HepG2 (cell line): Measurements from ENCODE around the gene MTHFD1L. TPM values are rescaled to one million over a fixed set of nuclear protein-coding genes. Genes with fewer than 3 reads are reported as not detected.
A peak's percentile ranks its signal among the peaks of the same experiment; 100 is the strongest.

Source experiments
- AKAP8 ChIP-seq: sonication (generic); formaldehyde crosslinking; IDR thresholded peaks from 2 replicates; pipeline ENCODE4 v1.5.1; 2020; ENCODE audit warnings: mild to moderate bottlenecking, missing genetic modification reagents
- ATF7 ChIP-seq, 2 experiments: fragments of 450-650 bp in 1 of 2; sonication (generic) in 1 of 2; formaldehyde crosslinking in 1 of 2; IDR thresholded peaks; 2 replicates each; pipeline versions ENCODE4 v1.4.0 to v1.6.1; 2016 to 2020; ENCODE audit warnings: antibody characterized with exemption in 1 of 2, mild to moderate bottlenecking in 1 of 2, missing genetic modification reagents in 1 of 2
- DMAP1 ChIP-seq: IDR thresholded peaks from 2 replicates; pipeline ENCODE4 v1.6.1; 2016
- HMG20A ChIP-seq: IDR thresholded peaks from 2 replicates; pipeline ENCODE4 v1.6.1; 2016; ENCODE audit warnings: borderline replicate concordance
- HNRNPLL ChIP-seq: fragments of 200-400 bp; formaldehyde crosslinking; IDR thresholded peaks from 2 replicates; pipeline ENCODE4 v1.6.1; 2017; ENCODE audit warnings: mild to moderate bottlenecking, low read depth, low read length; ENCODE audit not compliant: poor library complexity, severe bottlenecking
- HOXA3 ChIP-seq: sonication (generic); formaldehyde crosslinking; IDR thresholded peaks from 2 replicates; pipeline ENCODE4 v1.5.0; 2020; ENCODE audit warnings: missing genetic modification reagents
- IKZF1 ChIP-seq: fragments of 450-650 bp; IDR thresholded peaks from 2 replicates; pipeline ENCODE4 v1.7.1; 2016
- IRX3 ChIP-seq: sonication (generic); formaldehyde crosslinking; IDR thresholded peaks from 2 replicates; pipeline ENCODE4 v1.8.1; 2023; ENCODE audit warnings: mild to moderate bottlenecking, low read depth, missing genetic modification reagents, borderline replicate concordance
- KAT8 ChIP-seq: IDR thresholded peaks from 2 replicates; pipeline ENCODE4 v1.6.1; 2016; ENCODE audit warnings: missing genetic modification reagents, missing compliant biosample characterization
- KLF6 ChIP-seq: IDR thresholded peaks from 2 replicates; pipeline ENCODE4 v1.8.0; 2016; ENCODE audit warnings: missing biosample characterization, missing genetic modification reagents
- NFE2 ChIP-seq: sonication (generic); formaldehyde crosslinking; IDR thresholded peaks from 2 replicates; pipeline ENCODE4 v1.4.0; 2020; ENCODE audit warnings: missing genetic modification reagents
- NR1H2 ChIP-seq: sonication (generic); formaldehyde crosslinking; IDR thresholded peaks from 2 replicates; pipeline ENCODE4 v1.8.1; 2022; ENCODE audit warnings: low read depth, missing genetic modification reagents, borderline replicate concordance
- PPARG ChIP-seq: conservative IDR thresholded peaks from 2 replicates; pipeline ENCODE4 v1.6.1; 2016; ENCODE audit warnings: missing biosample characterization, missing genetic modification reagents
- PRPF4 ChIP-seq: fragments of 200-400 bp; formaldehyde crosslinking; IDR thresholded peaks from 2 replicates; pipeline ENCODE4 v1.6.1; 2016; ENCODE audit warnings: low read length, low read depth; ENCODE audit not compliant: poor library complexity, severe bottlenecking
- PTBP1 ChIP-seq: fragments of 200-400 bp; formaldehyde crosslinking; IDR thresholded peaks from 2 replicates; pipeline ENCODE4 v1.6.1; 2018; ENCODE audit warnings: low read length, low read depth; ENCODE audit not compliant: poor library complexity, severe bottlenecking
- RBAK ChIP-seq: sonication (generic); formaldehyde crosslinking; IDR thresholded peaks from 2 replicates; pipeline ENCODE4 v1.5.1; 2020; ENCODE audit warnings: mild to moderate bottlenecking, missing genetic modification reagents
- SP2 ChIP-seq: sonication (generic); formaldehyde crosslinking; IDR thresholded peaks from 2 replicates; pipeline ENCODE4 v1.5.1; 2020; ENCODE audit warnings: mild to moderate bottlenecking, missing genetic modification reagents
- TCF7L2 ChIP-seq: IDR thresholded peaks from 2 replicates; pipeline ENCODE4 v1.6.1; 2011; ENCODE audit warnings: mild to moderate bottlenecking, low read depth, low read length, moderate library complexity
- ZNF253 ChIP-seq: sonication (generic); formaldehyde crosslinking; IDR thresholded peaks from 2 replicates; pipeline ENCODE4 v1.8.0; 2022; ENCODE audit warnings: mild to moderate bottlenecking, missing genetic modification reagents, borderline replicate concordance
- ZNF331 ChIP-seq: sonication (generic); formaldehyde crosslinking; IDR thresholded peaks from 2 replicates; pipeline ENCODE4 v1.4.0; 2020; ENCODE audit warnings: missing genetic modification reagents
- ZNF431 ChIP-seq: sonication (generic); formaldehyde crosslinking; IDR thresholded peaks from 2 replicates; pipeline ENCODE4 v1.9.0; 2022; ENCODE audit warnings: missing genetic modification reagents, low read depth, mild to moderate bottlenecking, borderline replicate concordance
- ZNF562 ChIP-seq: sonication (generic); formaldehyde crosslinking; IDR thresholded peaks from 2 replicates; pipeline ENCODE4 v1.8.0; 2022; ENCODE audit warnings: missing genetic modification reagents, borderline replicate concordance
- ZNF616 ChIP-seq: sonication (generic); formaldehyde crosslinking; IDR thresholded peaks from 2 replicates; pipeline ENCODE4 v1.5.0; 2020; ENCODE audit warnings: low read depth, mild to moderate bottlenecking, missing genetic modification reagents
- ZNF644 ChIP-seq: IDR thresholded peaks from 2 replicates; pipeline ENCODE4 v1.6.1; 2016; ENCODE audit warnings: low read depth
- ZNF720 ChIP-seq: sonication (generic); formaldehyde crosslinking; IDR thresholded peaks from 2 replicates; pipeline ENCODE4 v1.4.0; 2020; ENCODE audit warnings: missing genetic modification reagents
- ZNF816 ChIP-seq: sonication (generic); formaldehyde crosslinking; IDR thresholded peaks from 2 replicates; pipeline ENCODE4 v1.8.0; 2022; ENCODE audit warnings: missing genetic modification reagents, mild to moderate bottlenecking, borderline replicate concordance
- polyA plus RNA-seq, 8 experiments: library from polyadenylated mRNA; depleted of rRNA in 3 of 8; stranded (reverse) in 7 of 8; unstranded in 1 of 8; fragments of >200 nt; fragmentation: Illumina TruSeq in 4 of 8; extraction: Trizol in 4 of 8; gene quantifications; 2 replicates each; pipeline versions ENCODE4 v1.2.1 to v1.2.3, GENCODE V29; 2011 to 2016; ENCODE audit warnings: low read depth in 4 of 8, missing spikeins in 1 of 8, mixed read lengths in 1 of 8; ENCODE audit not compliant: insufficient read depth in 1 of 8
- total RNA-seq, 5 experiments: library from RNA; depleted of rRNA; stranded (reverse); fragments of >200 nt; fragmentation: Illumina TruSeq; extraction: Trizol; gene quantifications; 2 replicates each; pipeline ENCODE4 v1.2.3, GENCODE V29; 2016; ENCODE audit warnings: low read depth in 1 of 5
- TF ChIP-seq, protein P1 (sequence below): sonication (generic); formaldehyde crosslinking; conservative IDR thresholded peaks from 2 replicates; pipeline ENCODE4 v1.5.0; 2020; ENCODE audit warnings: missing genetic modification reagents
- TF ChIP-seq, protein P2 (sequence below): sonication (generic); formaldehyde crosslinking; IDR thresholded peaks from 2 replicates; pipeline ENCODE4 v1.4.0; 2020; ENCODE audit warnings: missing genetic modification reagents; ENCODE audit errors: not compliant biosample characterization
- TF ChIP-seq, protein P3 (sequence below): sonication (generic); formaldehyde crosslinking; IDR thresholded peaks from 2 replicates; pipeline ENCODE4 v1.4.0; 2020; ENCODE audit warnings: missing genetic modification reagents

MTHFD1L gene
- total and polyA plus RNA-seq, 2 of the 13 experiments (the other 11 are each of a cell fraction or from before 2014, with no cell fraction given) = 24.0 to 39.6 TPM

DNA sequence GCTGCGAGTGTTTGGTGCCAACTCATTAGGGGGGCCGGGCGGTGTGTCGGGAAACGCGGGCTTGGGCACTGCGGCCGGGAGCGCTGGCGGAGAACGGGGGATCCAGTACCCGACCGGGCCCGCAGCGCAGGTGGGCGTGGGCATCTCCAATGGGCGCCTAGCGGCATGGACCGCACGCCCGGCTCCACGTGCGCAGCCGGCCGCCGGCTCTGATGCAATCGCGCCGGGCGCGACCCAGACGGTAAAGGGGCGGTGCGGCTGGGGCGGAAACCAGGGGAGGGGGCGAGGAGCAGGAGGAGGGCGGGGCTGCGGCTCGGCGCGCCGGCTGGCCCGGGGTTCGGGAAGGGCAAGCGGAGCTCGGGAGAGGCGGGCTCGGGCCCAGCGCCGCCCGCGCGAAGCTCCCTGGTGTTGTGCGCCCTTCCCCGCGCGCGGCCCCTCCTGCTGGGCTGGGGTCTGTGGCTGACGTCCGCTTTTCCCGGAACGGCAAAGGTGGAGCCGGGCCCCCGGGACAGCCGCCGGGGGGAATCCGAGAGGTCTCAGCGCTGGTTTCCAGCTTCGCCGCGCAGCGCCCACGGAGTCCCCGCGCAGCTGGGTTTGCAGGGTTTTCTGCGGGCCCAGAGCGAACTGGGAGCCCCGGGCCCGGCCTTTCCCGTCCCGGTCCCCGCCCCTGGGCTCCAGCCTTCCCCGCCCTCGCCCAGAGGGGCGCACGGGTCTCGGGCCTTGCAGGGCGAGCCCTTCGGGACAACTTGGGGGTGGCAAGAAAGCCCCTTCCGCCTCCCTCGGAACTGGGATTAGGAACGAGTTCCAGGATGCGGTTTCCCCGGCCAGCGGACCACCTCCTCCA lies 867 bp downstream of the MTHFD1L start (continued):
- TF ChIP-seq ATF7 (IDR thresholded peaks at IDR 0.05) (peak; percentile 17; the same call in 1 of the 2 replicates), ATF7 (CRISPR knock-in tag; IDR thresholded peaks at IDR 0.05) (peak; percentile 87), HNRNPLL (peak; percentile 80), KAT8 (peak; percentile 50; the same call in 1 of the 2 replicates), ZNF562 (CRISPR knock-in tag) (no peak), ZNF816 (CRISPR knock-in tag) (peak; percentile 96; the same call in 1 of the 2 replicates), PPARG (CRISPR knock-in tag) (peak; percentile 53; the same call in 1 of the 2 replicates), IKZF1 (no peak), DMAP1 (CRISPR knock-in tag) (peak; percentile 99), HMG20A (CRISPR knock-in tag) (no peak), IRX3 (CRISPR knock-in tag) (0 out of 2 replicates have a peak, but pooled peaks have one; percentile 75), HOXA3 (peak; percentile 94), PTBP1 (no peak), ZNF616 (CRISPR knock-in tag) (no peak; the same call in 1 of the 2 replicates), ZNF253 (peak; percentile 79; the same call in 1 of the 2 replicates), KLF6 (CRISPR knock-in tag) (peak; percentile 97; the same call in 1 of the 2 replicates), NFE2 (CRISPR knock-in tag) (0 out of 2 replicates have a peak, but pooled peaks have one; percentile 8), ZNF644 (CRISPR knock-in tag) (no peak), NR1H2 (CRISPR knock-in tag) (no peak), PRPF4 (no peak), SP2 (0 out of 2 replicates have a peak, but pooled peaks have one; percentile 45), ZNF331 (peak; percentile 88), RBAK (CRISPR knock-in tag) (no peak), AKAP8 (no peak; the same call in 1 of the 2 replicates), TCF7L2 (no peak), ZNF431 (CRISPR knock-in tag) (peak; percentile 51; the same call in 1 of the 2 replicates), ZNF720 (CRISPR knock-in tag) (no peak)
- TF ChIP-seq, protein P1, sequence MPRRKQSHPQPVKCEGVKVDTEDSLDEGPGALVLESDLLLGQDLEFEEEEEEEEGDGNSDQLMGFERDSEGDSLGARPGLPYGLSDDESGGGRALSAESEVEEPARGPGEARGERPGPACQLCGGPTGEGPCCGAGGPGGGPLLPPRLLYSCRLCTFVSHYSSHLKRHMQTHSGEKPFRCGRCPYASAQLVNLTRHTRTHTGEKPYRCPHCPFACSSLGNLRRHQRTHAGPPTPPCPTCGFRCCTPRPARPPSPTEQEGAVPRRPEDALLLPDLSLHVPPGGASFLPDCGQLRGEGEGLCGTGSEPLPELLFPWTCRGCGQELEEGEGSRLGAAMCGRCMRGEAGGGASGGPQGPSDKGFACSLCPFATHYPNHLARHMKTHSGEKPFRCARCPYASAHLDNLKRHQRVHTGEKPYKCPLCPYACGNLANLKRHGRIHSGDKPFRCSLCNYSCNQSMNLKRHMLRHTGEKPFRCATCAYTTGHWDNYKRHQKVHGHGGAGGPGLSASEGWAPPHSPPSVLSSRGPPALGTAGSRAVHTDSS (CRISPR knock-in tag) = no peak
- TF ChIP-seq, protein P2, sequence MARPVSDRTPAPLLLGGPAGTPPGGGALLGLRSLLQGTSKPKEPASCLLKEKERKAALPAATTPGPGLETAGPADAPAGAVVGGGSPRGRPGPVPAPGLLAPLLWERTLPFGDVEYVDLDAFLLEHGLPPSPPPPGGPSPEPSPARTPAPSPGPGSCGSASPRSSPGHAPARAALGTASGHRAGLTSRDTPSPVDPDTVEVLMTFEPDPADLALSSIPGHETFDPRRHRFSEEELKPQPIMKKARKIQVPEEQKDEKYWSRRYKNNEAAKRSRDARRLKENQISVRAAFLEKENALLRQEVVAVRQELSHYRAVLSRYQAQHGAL (CRISPR knock-in tag) = peak; percentile 78
- TF ChIP-seq, protein P3, sequence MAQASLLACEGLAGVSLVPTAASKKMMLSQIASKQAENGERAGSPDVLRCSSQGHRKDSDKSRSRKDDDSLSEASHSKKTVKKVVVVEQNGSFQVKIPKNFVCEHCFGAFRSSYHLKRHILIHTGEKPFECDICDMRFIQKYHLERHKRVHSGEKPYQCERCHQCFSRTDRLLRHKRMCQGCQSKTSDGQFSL (CRISPR knock-in tag) = no peak
